H1 (cell line): ENCODE measurements around the gene NEK10.

ENCODE experiments used
- MAFK ChIP-seq: IDR thresholded peaks from 2 replicates; pipeline ENCODE4 v1.6.1; 2012; ENCODE audit warnings: low read depth, mild to moderate bottlenecking, improper control_type of control experiment, low read length
- TF ChIP-seq, protein P1 (sequence below), 3 experiments: IDR thresholded peaks; 1 replicate in 2 of 3; 2 replicates in 1 of 3; pipeline versions ENCODE4 v1.5.1 to v1.6.1; 2011; ENCODE audit warnings: low read length in 3 of 3, mild to moderate bottlenecking in 3 of 3, inconsistent platforms in 2 of 3, low read depth in 1 of 3, moderate library complexity in 1 of 3; ENCODE audit not compliant: insufficient read depth in 1 of 3; ENCODE audit errors: control extremely low read depth in 1 of 3

- TF ChIP-seq, protein P1, sequence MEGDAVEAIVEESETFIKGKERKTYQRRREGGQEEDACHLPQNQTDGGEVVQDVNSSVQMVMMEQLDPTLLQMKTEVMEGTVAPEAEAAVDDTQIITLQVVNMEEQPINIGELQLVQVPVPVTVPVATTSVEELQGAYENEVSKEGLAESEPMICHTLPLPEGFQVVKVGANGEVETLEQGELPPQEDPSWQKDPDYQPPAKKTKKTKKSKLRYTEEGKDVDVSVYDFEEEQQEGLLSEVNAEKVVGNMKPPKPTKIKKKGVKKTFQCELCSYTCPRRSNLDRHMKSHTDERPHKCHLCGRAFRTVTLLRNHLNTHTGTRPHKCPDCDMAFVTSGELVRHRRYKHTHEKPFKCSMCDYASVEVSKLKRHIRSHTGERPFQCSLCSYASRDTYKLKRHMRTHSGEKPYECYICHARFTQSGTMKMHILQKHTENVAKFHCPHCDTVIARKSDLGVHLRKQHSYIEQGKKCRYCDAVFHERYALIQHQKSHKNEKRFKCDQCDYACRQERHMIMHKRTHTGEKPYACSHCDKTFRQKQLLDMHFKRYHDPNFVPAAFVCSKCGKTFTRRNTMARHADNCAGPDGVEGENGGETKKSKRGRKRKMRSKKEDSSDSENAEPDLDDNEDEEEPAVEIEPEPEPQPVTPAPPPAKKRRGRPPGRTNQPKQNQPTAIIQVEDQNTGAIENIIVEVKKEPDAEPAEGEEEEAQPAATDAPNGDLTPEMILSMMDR (IDR thresholded peaks at IDR 0.05; ENCODE audit: control extremely low read depth in 1 of 3, insufficient read depth in 1 of 3, low read depth in 1 of 3, low read length in 3 of 3), result no peak
- TF ChIP-seq MAFK, result no peak
Measured at GRCh38 chr3:27281671-27282150, 87.5 kb downstream of the NEK10 start.
